GM10266 (cell line): ENCODE measurements around the gene NAV2.

Source experiments
- DNase-seq: peaks from one replicate; pipeline ENCODE4 v3.0.0; 2012; ENCODE audit errors: extremely low spot score
- TF ChIP-seq, protein P1 (sequence below): IDR thresholded peaks from 2 replicates; pipeline ENCODE4 v1.5.1; 2012; ENCODE audit warnings: mild to moderate bottlenecking, low read depth; ENCODE audit not compliant: control insufficient read depth, insufficient read depth; ENCODE audit errors: missing control alignments

The NAV2 gene

DNA sequence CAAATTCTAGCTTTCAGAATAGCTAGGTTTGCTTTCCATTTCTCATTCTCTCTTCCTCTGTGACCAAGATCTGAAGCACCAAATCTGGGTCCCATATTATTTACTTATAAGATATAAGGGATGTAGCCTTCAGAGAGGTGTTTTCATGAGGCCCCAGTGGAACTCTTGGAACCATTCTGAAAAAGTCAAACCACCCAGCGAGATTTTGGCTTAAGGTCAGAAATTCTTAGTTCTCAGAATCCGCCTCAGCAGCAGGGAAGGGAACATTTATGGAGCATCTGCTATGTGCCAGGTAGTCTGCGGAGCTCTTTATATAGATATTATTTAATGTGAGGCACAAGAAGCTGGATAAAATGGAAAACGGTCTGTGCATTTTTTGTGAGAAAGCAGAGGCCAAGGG, 6.3 kb downstream of the NAV2 start:
- DNase-seq, result no peak
- TF ChIP-seq, protein P1, sequence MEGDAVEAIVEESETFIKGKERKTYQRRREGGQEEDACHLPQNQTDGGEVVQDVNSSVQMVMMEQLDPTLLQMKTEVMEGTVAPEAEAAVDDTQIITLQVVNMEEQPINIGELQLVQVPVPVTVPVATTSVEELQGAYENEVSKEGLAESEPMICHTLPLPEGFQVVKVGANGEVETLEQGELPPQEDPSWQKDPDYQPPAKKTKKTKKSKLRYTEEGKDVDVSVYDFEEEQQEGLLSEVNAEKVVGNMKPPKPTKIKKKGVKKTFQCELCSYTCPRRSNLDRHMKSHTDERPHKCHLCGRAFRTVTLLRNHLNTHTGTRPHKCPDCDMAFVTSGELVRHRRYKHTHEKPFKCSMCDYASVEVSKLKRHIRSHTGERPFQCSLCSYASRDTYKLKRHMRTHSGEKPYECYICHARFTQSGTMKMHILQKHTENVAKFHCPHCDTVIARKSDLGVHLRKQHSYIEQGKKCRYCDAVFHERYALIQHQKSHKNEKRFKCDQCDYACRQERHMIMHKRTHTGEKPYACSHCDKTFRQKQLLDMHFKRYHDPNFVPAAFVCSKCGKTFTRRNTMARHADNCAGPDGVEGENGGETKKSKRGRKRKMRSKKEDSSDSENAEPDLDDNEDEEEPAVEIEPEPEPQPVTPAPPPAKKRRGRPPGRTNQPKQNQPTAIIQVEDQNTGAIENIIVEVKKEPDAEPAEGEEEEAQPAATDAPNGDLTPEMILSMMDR, result no peak

GRCh38 chr11:19719960-19720359, 7.3 kb downstream of the NAV2 start:
- no peak for DNase-seq
- TF ChIP-seq, protein P1, result no peak

GRCh38 chr11:19721176-19721575, 8.5 kb downstream of the NAV2 start:
- DNase-seq, result no peak
- TF ChIP-seq, protein P1, result no peak

DNA sequence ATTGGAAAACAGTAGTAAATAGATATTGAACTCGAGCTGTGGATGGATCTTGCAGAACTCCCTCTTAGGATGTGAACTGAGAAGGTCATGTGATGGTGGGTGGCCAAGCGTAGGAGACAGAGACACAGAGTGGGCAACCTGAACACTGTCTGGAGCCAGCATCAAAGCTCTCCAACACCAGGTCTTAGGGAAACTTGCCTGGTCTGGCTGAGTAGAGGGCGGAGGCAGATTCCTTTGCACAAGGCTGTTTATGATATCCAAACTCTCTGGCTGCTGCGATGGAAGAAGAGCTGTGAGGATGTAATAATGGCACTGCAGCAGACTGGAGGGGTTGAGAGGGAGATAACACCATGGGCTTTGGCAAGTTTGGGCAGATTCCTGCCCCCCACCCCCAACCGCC, 10.1 kb downstream of the NAV2 start:
- no peak for DNase-seq
- TF ChIP-seq, protein P1, result no peak

GRCh38 chr11:19723572-19724342, 11.1 kb downstream of the NAV2 start:
- no peak for DNase-seq
- TF ChIP-seq, protein P1, result no peak

GRCh38 chr11:19724765-19725164, 12.1 kb downstream of the NAV2 start:
- DNase-seq, result no peak
- TF ChIP-seq, protein P1, result no peak

DNA sequence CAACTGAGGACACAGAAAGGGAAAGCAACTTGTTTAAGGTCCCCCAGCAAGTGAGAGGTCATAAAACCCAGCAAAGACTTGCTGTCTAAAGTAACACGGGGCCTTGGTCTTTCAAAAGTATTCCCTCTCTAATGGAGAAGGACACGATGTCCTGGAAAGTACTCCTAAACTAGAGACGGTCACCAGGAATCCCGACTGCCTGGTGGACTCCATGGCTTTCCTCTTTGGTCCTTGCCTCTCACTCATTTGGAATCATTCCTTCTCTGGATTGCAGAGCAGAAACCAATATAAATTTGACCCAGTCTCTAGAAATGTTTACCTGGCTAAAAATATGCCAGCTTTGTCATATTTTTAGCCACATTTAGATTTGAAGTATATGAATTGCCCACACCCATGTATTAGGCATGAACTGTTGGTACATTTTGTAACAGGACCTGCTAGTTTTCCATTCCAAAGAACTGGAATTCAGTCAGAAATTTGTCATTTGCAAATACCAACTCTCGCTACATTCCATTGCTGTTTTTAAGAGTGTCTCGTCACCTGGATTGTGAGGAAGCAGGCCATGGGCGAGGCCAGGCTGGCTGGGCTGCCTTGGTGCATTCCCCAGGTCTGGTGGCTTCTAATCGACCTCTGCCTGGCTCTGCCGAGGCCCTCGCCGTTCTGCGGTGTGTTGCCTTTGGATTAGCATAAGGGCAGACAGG, 12.9 kb downstream of the NAV2 start:
- no peak for DNase-seq

More for the DNA sequence above, 12.9 kb downstream of the NAV2 start:
- TF ChIP-seq, protein P1, result no peak
